SK-N-SH treated with all-trans-retinoic acid at 6 μM for 48 hours (cell line): ENCODE results near the gene AP3S2.

Experiments used
- ARNTL ChIP-seq: fragments of 450-650 bp; formaldehyde crosslinking; IDR thresholded peaks from 2 replicates; pipeline ENCODE4 v1.5.0; 2020; ENCODE audit warnings: low read depth, mild to moderate bottlenecking, moderate library complexity, borderline replicate concordance
- CSDC2 ChIP-seq: fragments of 250-450 bp; sonication (Bioruptor Pico); IDR thresholded peaks from 2 replicates; pipeline ENCODE4 v1.5.0; 2020; ENCODE audit warnings: mild to moderate bottlenecking, moderate library complexity
- PATZ1 ChIP-seq: fragments of 250-450 bp; sonication (Bioruptor Pico); IDR thresholded peaks from 2 replicates; pipeline ENCODE4 v1.8.0; 2020; ENCODE audit warnings: mild to moderate bottlenecking, moderate library complexity, borderline replicate concordance
- SNAI2 ChIP-seq: fragments of 250-450 bp; sonication (Bioruptor Pico); IDR thresholded peaks from 2 replicates; pipeline ENCODE4 v1.5.0; 2020; ENCODE audit warnings: mild to moderate bottlenecking, moderate library complexity
- TCF4 ChIP-seq: fragments of 250-450 bp; sonication (Bioruptor Pico); IDR thresholded peaks from 2 replicates; pipeline ENCODE4 v1.8.0; 2021; ENCODE audit warnings: mild to moderate bottlenecking, moderate library complexity, borderline replicate concordance
- TOX ChIP-seq: fragments of 250-450 bp; sonication (Bioruptor Pico); IDR thresholded peaks from 2 replicates; pipeline ENCODE4 v1.8.0; 2021; ENCODE audit warnings: mild to moderate bottlenecking, moderate library complexity, borderline replicate concordance
- TSHZ2 ChIP-seq: fragments of 250-450 bp; sonication (Bioruptor Pico); IDR thresholded peaks from 2 replicates; pipeline ENCODE4 v1.5.0; 2020; ENCODE audit warnings: mild to moderate bottlenecking, moderate library complexity
- ZC3H10 ChIP-seq: fragments of 250-450 bp; sonication (Bioruptor Pico); IDR thresholded peaks from 2 replicates; pipeline ENCODE4 v1.5.1; 2021; ENCODE audit warnings: mild to moderate bottlenecking, moderate library complexity
- ZFP3 ChIP-seq: fragments of 250-450 bp; sonication (Bioruptor Pico); IDR thresholded peaks from 2 replicates; pipeline ENCODE4 v1.5.0; 2020; ENCODE audit warnings: mild to moderate bottlenecking, moderate library complexity
- ZFP30 ChIP-seq: fragments of 450-650 bp; formaldehyde crosslinking; IDR thresholded peaks from 2 replicates; pipeline ENCODE4 v1.5.0; 2022; ENCODE audit warnings: mild to moderate bottlenecking, moderate library complexity
- ZNF8 ChIP-seq: fragments of 450-650 bp; formaldehyde crosslinking; IDR thresholded peaks from 2 replicates; pipeline ENCODE4 v1.5.0; 2020; ENCODE audit warnings: mild to moderate bottlenecking, moderate library complexity
- TF ChIP-seq, protein P1 (sequence below): fragments of 250-450 bp; sonication (Bioruptor Pico); IDR thresholded peaks from 2 replicates; pipeline ENCODE4 v1.5.1; 2020; ENCODE audit warnings: low read depth, mild to moderate bottlenecking, moderate library complexity

GRCh38 chr15:89812847-89813320, 80.9 kb downstream of the AP3S2 start:
- TF ChIP-seq TCF4 = no peak
- no peak for TF ChIP-seq ZFP3
- TF ChIP-seq TOX (CRISPR knock-in tag) = no peak
- TF ChIP-seq ZFP30 (CRISPR knock-in tag) = no peak
- TF ChIP-seq ZNF8 (CRISPR knock-in tag) = no peak
- TF ChIP-seq ZC3H10 (CRISPR knock-in tag) = no peak
- no peak for TF ChIP-seq CSDC2 (CRISPR knock-in tag)
- TF ChIP-seq TSHZ2 (CRISPR knock-in tag) = no peak
- TF ChIP-seq SNAI2 = no peak
- TF ChIP-seq ARNTL = no peak
- TF ChIP-seq, protein P1, sequence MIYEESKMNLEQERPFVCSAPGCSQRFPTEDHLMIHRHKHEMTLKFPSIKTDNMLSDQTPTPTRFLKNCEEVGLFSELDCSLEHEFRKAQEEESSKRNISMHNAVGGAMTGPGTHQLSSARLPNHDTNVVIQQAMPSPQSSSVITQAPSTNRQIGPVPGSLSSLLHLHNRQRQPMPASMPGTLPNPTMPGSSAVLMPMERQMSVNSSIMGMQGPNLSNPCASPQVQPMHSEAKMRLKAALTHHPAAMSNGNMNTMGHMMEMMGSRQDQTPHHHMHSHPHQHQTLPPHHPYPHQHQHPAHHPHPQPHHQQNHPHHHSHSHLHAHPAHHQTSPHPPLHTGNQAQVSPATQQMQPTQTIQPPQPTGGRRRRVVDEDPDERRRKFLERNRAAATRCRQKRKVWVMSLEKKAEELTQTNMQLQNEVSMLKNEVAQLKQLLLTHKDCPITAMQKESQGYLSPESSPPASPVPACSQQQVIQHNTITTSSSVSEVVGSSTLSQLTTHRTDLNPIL (CRISPR knock-in tag) = no peak
- no peak for TF ChIP-seq PATZ1 (CRISPR knock-in tag)
